ENCODE data around the gene PIK3CA.

The PIK3CA gene

GRCh38 chr3:179278932-179279693, 131.0 kb downstream of the PIK3CA start:
- no peak for DNase-seq
- intact Hi-C loops (cut with DNase I), result no loop called here

GRCh38 chr3:179279837-179280236, 131.7 kb downstream of the PIK3CA start:
- intact Hi-C loops (cut with DNase I), result no loop called here
- DNase-seq, result no peak

DNA sequence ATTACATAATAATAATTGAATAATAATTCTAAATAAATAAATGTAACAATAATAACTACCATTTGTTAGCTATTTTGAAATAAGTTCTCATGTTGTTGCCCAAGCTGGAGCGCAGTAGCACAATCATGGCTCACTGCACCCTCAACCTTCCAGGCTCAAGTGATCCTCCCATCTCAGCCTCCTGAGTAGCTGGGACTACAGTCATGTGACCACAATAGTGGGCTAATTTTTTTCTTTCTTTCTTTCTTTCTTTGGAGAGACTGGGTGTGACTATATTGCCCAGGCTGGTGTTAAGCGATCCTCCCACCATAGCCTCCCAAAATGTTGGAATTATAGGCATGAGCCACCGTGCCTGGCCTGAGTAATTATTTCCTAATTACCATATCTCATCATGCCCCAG, 133.7 kb downstream of the PIK3CA start:
- intact Hi-C loops (cut with DNase I), result no loop called here
- DNase-seq, result no peak

GRCh38 chr3:179286331-179286730, 138.2 kb downstream of the PIK3CA start:
- DNase-seq, result no peak
- intact Hi-C loops (cut with DNase I), result no loop called here

DNA sequence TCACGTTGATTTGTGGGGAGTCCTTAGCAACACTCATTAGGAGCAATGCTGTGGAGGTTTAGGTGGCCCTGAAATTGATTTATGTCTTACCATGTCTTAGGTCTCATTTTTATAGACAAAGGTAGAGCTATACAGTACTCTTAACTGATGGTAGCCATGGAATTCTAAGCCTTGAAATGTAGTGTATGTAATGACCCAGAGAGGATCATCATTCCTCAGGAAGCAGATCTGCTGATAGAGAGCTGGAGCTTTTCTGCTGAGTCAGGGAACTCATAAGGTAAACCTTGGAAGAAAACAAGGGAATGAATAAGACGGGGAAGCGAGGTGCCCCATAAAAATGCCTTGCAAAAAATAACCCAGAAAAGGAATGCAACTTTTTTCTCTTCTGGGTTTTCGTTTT, 140.7 kb downstream of the PIK3CA start:
- intact Hi-C loops (cut with DNase I), result no loop called here
- no peak for DNase-seq

GRCh38 chr3:179289295-179289694, 141.1 kb downstream of the PIK3CA start:
- intact Hi-C loops (cut with DNase I), result no loop called here
- no peak for DNase-seq

Data from head of caudate nucleus (tissue), 42 donors.